HCT116 (cell line): ENCODE data around the gene TENM3. TPM values are rescaled to one million over a fixed set of nuclear protein-coding genes. Genes with fewer than 3 reads are reported as not detected.

Experiments used
- ATAC-seq: fragments of 200-7000 bp; cut with Tn5 transposase; 2 replicates; pipeline ENCODE4 v1.9.1; 2020; ENCODE audit warnings: mild to moderate bottlenecking, moderate library complexity
- BruUV-seq: library from RNA; stranded (reverse); fragments of 400-500 nt; replicated peaks from 2 replicates; lab custom pipeline; 2021; lab: Mats Ljungman, UMichigan
- CTCF ChIA-PET: fragments of 300-600 bp; sonication (Branson Sonifier 250); formaldehyde crosslinking; loops from one replicate; lab custom pipeline; 2021; ENCODE audit warnings: antibody characterized with exemption; lab: Charles Lee
- POLR2A ChIA-PET: fragments of 300-600, 350-600 bp; sonication (Branson Sonifier 250); formaldehyde crosslinking; loops from one replicate; lab custom pipeline; 2021; ENCODE audit warnings: antibody characterized with exemption; lab: Charles Lee
- RAD21 ChIA-PET, 2 experiments: fragments of 300-600 bp; sonication (Branson Sonifier 250); formaldehyde crosslinking; loops; one replicate each; lab custom pipeline; 2023; ENCODE audit warnings: low total read pairs in 2 of 2; ENCODE audit not compliant: uncharacterized antibody in 2 of 2, unreplicated experiment in 2 of 2, low non-redundant PET in 1 of 2; lab: Charles Lee
- DNase-seq: peaks from one replicate; pipeline ENCODE4 v3.0.0-alpha.2; 2010; ENCODE audit warnings: low read depth, low spot score
- H2AFZ ChIP-seq: fragments of 200-600 bp; shearing (Covaris generic), sonication (generic); 2 replicates; pipeline ENCODE4 v1.6.1; 2017; ENCODE audit warnings: low read depth, mixed run types, mixed read lengths, antibody characterized with exemption, low read length; ENCODE audit not compliant: poor library complexity, severe bottlenecking
- H3K27ac ChIP-seq: 2 replicates; pipeline ENCODE4 v1.5.1; 2012; ENCODE audit warnings: low read depth, low read length
- H3K27me3 ChIP-seq: fragments of 200-600 bp; sonication (generic); 2 replicates; pipeline ENCODE4 v1.6.1; 2016; ENCODE audit warnings: mixed run types, low read length, mixed read lengths; ENCODE audit not compliant: insufficient read depth
- H3K36me3 ChIP-seq, 2 experiments: fragments of 200-500 bp in 1 of 2; fragments of 200-600 bp in 1 of 2; sonication (Bioruptor generic) in 1 of 2; sonication (generic) in 1 of 2; 2 replicates each; pipeline versions ENCODE4 v1.5.1 to v1.6.1; 2014 to 2016; ENCODE audit warnings: low read length in 2 of 2, inconsistent platforms in 1 of 2, mixed read lengths in 1 of 2, mixed run types in 1 of 2; ENCODE audit not compliant: insufficient read depth in 2 of 2, control insufficient read depth in 1 of 2
- H3K4me1 ChIP-seq, 2 experiments: fragments of 200-600 bp in 1 of 2; sonication (generic) in 1 of 2; 2 replicates each; pipeline versions ENCODE4 v1.5.1 to v1.6.1; 2012 to 2017; ENCODE audit warnings: low read length in 2 of 2, inconsistent platforms in 1 of 2, mild to moderate bottlenecking in 1 of 2, mixed read lengths in 1 of 2, mixed run types in 1 of 2, moderate library complexity in 1 of 2; ENCODE audit not compliant: insufficient read depth in 2 of 2, control insufficient read depth in 1 of 2
- H3K4me2 ChIP-seq: fragments of 200-600 bp; sonication (generic); 2 replicates; pipeline ENCODE4 v1.6.1; 2017; ENCODE audit warnings: mixed run types, low read length, mixed read lengths
- H3K4me3 ChIP-seq, 2 experiments: fragments of 200-600 bp in 1 of 2; sonication (generic) in 1 of 2; replicated peaks in 1 of 2; 2 replicates each; pipeline ENCODE4 v1.5.1; 2011 to 2016; ENCODE audit warnings: low read length in 2 of 2, control low read depth in 1 of 2, low read depth in 1 of 2, mild to moderate bottlenecking in 1 of 2, mixed read lengths in 1 of 2, mixed run types in 1 of 2
- H3K79me2 ChIP-seq: fragments of 200-600 bp; sonication (generic); 2 replicates; pipeline ENCODE4 v1.6.1; 2017; ENCODE audit warnings: mild to moderate bottlenecking, mixed run types, low read length, moderate library complexity, mixed read lengths; ENCODE audit not compliant: insufficient read depth
- H3K9ac ChIP-seq: fragments of 200-600 bp; sonication (generic); 2 replicates; pipeline ENCODE4 v1.6.1; 2016; ENCODE audit warnings: low read length, mixed read lengths
- H3K9me2 ChIP-seq: fragments of 200-600 bp; sonication (generic), shearing (Covaris generic); 2 replicates; pipeline ENCODE4 v1.6.1; 2017; ENCODE audit warnings: mixed run types, mild to moderate bottlenecking, moderate library complexity; ENCODE audit not compliant: insufficient read depth
- H3K9me3 ChIP-seq, 2 experiments: fragments of 200-500 bp in 1 of 2; fragments of 200-600 bp in 1 of 2; sonication (Bioruptor generic) in 1 of 2; sonication (generic) in 1 of 2; 2 replicates each; pipeline ENCODE4 v1.6.1; 2014 to 2017; ENCODE audit warnings: low read length in 2 of 2, mixed read lengths in 2 of 2, inconsistent platforms in 1 of 2, low read depth in 1 of 2, mild to moderate bottlenecking in 1 of 2, mixed run types in 1 of 2, moderate library complexity in 1 of 2; ENCODE audit not compliant: control insufficient read depth in 1 of 2, insufficient read depth in 1 of 2
- H4K20me1 ChIP-seq: fragments of 200-600 bp; sonication (generic), shearing (Covaris generic); 2 replicates; pipeline ENCODE4 v1.6.1; 2017; ENCODE audit warnings: mixed run types, mild to moderate bottlenecking, moderate library complexity; ENCODE audit not compliant: insufficient read depth
- ATF3 ChIP-seq: IDR thresholded peaks from 2 replicates; pipeline ENCODE4 v1.6.1; 2012
- CEBPB ChIP-seq: IDR thresholded peaks from 2 replicates; pipeline ENCODE4 v1.6.1; 2012; ENCODE audit warnings: low read depth
- CTCF ChIP-seq, 3 experiments: fragments of 200-600 bp in 1 of 3; sonication (generic) in 1 of 3; IDR thresholded peaks in 2 of 3; conservative IDR thresholded peaks in 1 of 3; 2 replicates each; pipeline ENCODE4 v1.5.1; 2012 to 2017; ENCODE audit warnings: low read depth in 2 of 3, low read length in 2 of 3, antibody characterized with exemption in 1 of 3, borderline replicate concordance in 1 of 3, control low read depth in 1 of 3, mild to moderate bottlenecking in 1 of 3, mixed read lengths in 1 of 3, mixed run types in 1 of 3, moderate library complexity in 1 of 3; ENCODE audit not compliant: insufficient read depth in 1 of 3
- EGR1 ChIP-seq: IDR thresholded peaks from 2 replicates; pipeline ENCODE4 v1.6.1; 2012; ENCODE audit warnings: low read depth
- ELF1 ChIP-seq: IDR thresholded peaks from 2 replicates; pipeline ENCODE4 v1.6.1; 2012; ENCODE audit warnings: low read depth, borderline replicate concordance
- EZH2 ChIP-seq: fragments of 200-600 bp; sonication (generic); IDR thresholded peaks from 2 replicates; pipeline ENCODE4 v1.6.1; 2017; ENCODE audit warnings: antibody characterized with exemption, mixed run types
- EZH2phosphoT487 ChIP-seq: fragments of 200-600 bp; IDR thresholded peaks from 2 replicates; pipeline ENCODE4 v1.6.1; 2018; ENCODE audit warnings: antibody characterized with exemption, borderline replicate concordance
- JUND ChIP-seq: IDR thresholded peaks from 2 replicates; pipeline ENCODE4 v1.6.1; 2012
- POLR2A ChIP-seq: IDR thresholded peaks from 2 replicates; pipeline ENCODE4 v1.7.0; 2011; ENCODE audit warnings: borderline replicate concordance; ENCODE audit not compliant: insufficient read depth, insufficient read length; ENCODE audit errors: extremely low read depth
- POLR2AphosphoS5 ChIP-seq: IDR thresholded peaks from 2 replicates; pipeline ENCODE4 v1.6.1; 2011; ENCODE audit warnings: mild to moderate bottlenecking, low read depth, low read length, moderate library complexity
- SP1 ChIP-seq: IDR thresholded peaks from 2 replicates; pipeline ENCODE4 v1.6.1; 2012; ENCODE audit warnings: low read depth
- SRF ChIP-seq: IDR thresholded peaks from 2 replicates; pipeline ENCODE4 v1.6.1; 2012; ENCODE audit warnings: low read depth
- YY1 ChIP-seq: IDR thresholded peaks from 2 replicates; pipeline ENCODE4 v1.6.1; 2011; ENCODE audit warnings: low read length, low read depth, moderate library complexity, mild to moderate bottlenecking; ENCODE audit not compliant: insufficient replicate concordance; ENCODE audit errors: extremely low read depth
- ZBTB33 ChIP-seq: IDR thresholded peaks from 2 replicates; pipeline ENCODE4 v1.6.1; 2011; ENCODE audit warnings: mild to moderate bottlenecking, low read length, moderate library complexity; ENCODE audit not compliant: insufficient replicate concordance; ENCODE audit errors: extremely low read depth
- ZFX ChIP-seq: fragments of 450-650 bp; IDR thresholded peaks from 2 replicates; pipeline ENCODE4 v1.6.1; 2017
- ZNF274 ChIP-seq: fragments of 200-500 bp; sonication (Bioruptor generic); IDR thresholded peaks from 2 replicates; pipeline ENCODE4 v1.6.1; 2014; ENCODE audit warnings: mild to moderate bottlenecking, low read depth, low read length, inconsistent platforms
- intact Hi-C: fragments of 100-400 bp; cut with micrococcal nuclease; formaldehyde crosslinking; loops from 2 replicates; pipeline ENCODE4 v1.10.0; 2022
- total RNA-seq: library from RNA; stranded (reverse); gene quantifications from one replicate; pipeline ENCODE4 v1.2.1, GENCODE V29; 2021; ENCODE audit not compliant: unreplicated experiment
- TF ChIP-seq, protein P1 (sequence below): IDR thresholded peaks from 2 replicates; pipeline ENCODE4 v1.6.1; 2012
- TF ChIP-seq, protein P2 (sequence below): IDR thresholded peaks from 2 replicates; pipeline ENCODE4 v1.6.1; 2012; ENCODE audit warnings: low read depth

The TENM3 gene
- total RNA-seq, 1 experiment from 2014 or later = 0.54 TPM

- BruUV-seq = no TSS peak
- RAD21 ChIA-PET = no interaction called here
- POLR2A ChIA-PET = no interaction called here
- H3K79me2 ChIP-seq = no peaks in the 10 kb centered on the region
- H3K9ac ChIP-seq = no peak overlapping the region
- no peak overlapping the region for H2AFZ ChIP-seq
- DNase-seq = no peak
- H3K4me3 ChIP-seq = no peak overlapping the region
- H3K27ac ChIP-seq = no peak overlapping the region
- H3K36me3 ChIP-seq = no peaks in the 10 kb centered on the region
- no peak overlapping the region for H3K4me2 ChIP-seq
- no peaks in the 10 kb centered on the region for H3K9me2 ChIP-seq
- ATAC-seq = no peak
- no peak for TF ChIP-seq EZH2
- no peak for TF ChIP-seq ZBTB33
- no peak for TF ChIP-seq EZH2phosphoT487
- TF ChIP-seq POLR2A = no peak
- TF ChIP-seq ZNF274 = no peak
- no peak for TF ChIP-seq CTCF (IDR thresholded peaks at IDR 0.05 in 2 of 3, conservative IDR thresholded peaks at IDR 0.05 in 1 of 3; ENCODE audit: borderline replicate concordance in 1 of 3, insufficient read depth in 1 of 3, low read depth in 2 of 3, low read length in 2 of 3)
- TF ChIP-seq ZFX = no peak
- TF ChIP-seq EGR1 = no peak
- TF ChIP-seq POLR2AphosphoS5 = no peak
- TF ChIP-seq, protein P1, sequence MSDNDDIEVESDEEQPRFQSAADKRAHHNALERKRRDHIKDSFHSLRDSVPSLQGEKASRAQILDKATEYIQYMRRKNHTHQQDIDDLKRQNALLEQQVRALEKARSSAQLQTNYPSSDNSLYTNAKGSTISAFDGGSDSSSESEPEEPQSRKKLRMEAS = no peak
- TF ChIP-seq JUND = no peak
- no peak for TF ChIP-seq ATF3
- TF ChIP-seq, protein P2, sequence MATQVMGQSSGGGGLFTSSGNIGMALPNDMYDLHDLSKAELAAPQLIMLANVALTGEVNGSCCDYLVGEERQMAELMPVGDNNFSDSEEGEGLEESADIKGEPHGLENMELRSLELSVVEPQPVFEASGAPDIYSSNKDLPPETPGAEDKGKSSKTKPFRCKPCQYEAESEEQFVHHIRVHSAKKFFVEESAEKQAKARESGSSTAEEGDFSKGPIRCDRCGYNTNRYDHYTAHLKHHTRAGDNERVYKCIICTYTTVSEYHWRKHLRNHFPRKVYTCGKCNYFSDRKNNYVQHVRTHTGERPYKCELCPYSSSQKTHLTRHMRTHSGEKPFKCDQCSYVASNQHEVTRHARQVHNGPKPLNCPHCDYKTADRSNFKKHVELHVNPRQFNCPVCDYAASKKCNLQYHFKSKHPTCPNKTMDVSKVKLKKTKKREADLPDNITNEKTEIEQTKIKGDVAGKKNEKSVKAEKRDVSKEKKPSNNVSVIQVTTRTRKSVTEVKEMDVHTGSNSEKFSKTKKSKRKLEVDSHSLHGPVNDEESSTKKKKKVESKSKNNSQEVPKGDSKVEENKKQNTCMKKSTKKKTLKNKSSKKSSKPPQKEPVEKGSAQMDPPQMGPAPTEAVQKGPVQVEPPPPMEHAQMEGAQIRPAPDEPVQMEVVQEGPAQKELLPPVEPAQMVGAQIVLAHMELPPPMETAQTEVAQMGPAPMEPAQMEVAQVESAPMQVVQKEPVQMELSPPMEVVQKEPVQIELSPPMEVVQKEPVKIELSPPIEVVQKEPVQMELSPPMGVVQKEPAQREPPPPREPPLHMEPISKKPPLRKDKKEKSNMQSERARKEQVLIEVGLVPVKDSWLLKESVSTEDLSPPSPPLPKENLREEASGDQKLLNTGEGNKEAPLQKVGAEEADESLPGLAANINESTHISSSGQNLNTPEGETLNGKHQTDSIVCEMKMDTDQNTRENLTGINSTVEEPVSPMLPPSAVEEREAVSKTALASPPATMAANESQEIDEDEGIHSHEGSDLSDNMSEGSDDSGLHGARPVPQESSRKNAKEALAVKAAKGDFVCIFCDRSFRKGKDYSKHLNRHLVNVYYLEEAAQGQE = no peak
- no peak for TF ChIP-seq ELF1
- no peak for TF ChIP-seq YY1
- TF ChIP-seq SP1 = no peak
- no peak for TF ChIP-seq CEBPB
- no peak for TF ChIP-seq SRF
- TF ChIP-seq, all 23 proteins: peak for 0
- no peaks in the 10 kb centered on the region for H3K9me3 ChIP-seq
- intact Hi-C loops = loop anchor here (10.0 kb wide), 1 partner anchor 281 kb away; no protein-coding TSS in a partner anchor
- peaks cover 9% of the 10 kb centered on the region; the same call in 1 of the 2 replicates for H3K27me3 ChIP-seq
- H4K20me1 ChIP-seq = no peaks in the 10 kb centered on the region
- no peaks in the 10 kb centered on the region for H3K4me1 ChIP-seq
- CTCF ChIA-PET = no interaction called here
Observed at GRCh38 chr4:182643801-182644682, 400.8 kb downstream of the TENM3 start.
